ENCODE data around the gene CYYR1.
A peak's percentile ranks its signal among the peaks of the same experiment; 100 is the strongest.
"Not testable (repeated sequence)": the region's sequence is repeated elsewhere in the genome, so short reads cannot be mapped to it uniquely, and the experiment has no call there.

The CYYR1 gene

DNA sequence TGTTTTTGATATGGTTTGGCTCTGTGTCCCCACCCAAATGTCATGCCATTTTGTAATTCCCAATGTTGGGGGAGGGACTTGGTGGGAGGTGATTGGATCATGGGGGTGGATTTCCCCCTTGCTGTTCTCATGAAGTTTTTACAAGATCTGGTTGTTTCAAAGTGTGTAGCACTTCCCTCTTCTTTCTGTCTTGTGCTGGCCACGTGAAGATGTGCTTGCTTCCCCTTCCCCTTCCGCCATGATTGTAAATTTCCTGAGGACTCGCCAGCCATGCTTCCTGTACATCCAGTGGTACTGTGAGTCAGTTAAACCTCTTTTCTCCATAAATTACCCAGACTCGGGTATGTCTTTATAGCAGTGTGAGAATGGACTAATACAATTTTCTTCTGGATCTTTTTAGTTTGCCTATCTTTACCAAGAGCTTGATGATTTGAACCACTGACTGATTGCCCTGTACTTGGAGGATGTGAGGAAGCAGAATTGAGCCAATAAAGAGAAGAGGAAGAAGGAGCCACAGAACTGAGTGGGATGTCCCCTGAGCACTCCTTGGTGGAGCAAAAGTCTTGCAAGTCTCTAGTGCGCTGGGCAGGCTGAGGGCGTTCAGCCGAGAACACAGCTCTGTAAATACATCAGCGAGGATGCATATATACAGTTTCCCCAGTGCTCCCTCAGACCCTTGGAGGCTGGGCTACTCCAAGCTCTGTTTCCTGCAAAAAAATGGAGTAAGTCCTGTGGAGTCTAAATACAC lies 102.6 kb downstream of the CYYR1 start:
- DNase-seq (ENCODE audit: low read depth): no peak
- TF ChIP-seq, protein P1, sequence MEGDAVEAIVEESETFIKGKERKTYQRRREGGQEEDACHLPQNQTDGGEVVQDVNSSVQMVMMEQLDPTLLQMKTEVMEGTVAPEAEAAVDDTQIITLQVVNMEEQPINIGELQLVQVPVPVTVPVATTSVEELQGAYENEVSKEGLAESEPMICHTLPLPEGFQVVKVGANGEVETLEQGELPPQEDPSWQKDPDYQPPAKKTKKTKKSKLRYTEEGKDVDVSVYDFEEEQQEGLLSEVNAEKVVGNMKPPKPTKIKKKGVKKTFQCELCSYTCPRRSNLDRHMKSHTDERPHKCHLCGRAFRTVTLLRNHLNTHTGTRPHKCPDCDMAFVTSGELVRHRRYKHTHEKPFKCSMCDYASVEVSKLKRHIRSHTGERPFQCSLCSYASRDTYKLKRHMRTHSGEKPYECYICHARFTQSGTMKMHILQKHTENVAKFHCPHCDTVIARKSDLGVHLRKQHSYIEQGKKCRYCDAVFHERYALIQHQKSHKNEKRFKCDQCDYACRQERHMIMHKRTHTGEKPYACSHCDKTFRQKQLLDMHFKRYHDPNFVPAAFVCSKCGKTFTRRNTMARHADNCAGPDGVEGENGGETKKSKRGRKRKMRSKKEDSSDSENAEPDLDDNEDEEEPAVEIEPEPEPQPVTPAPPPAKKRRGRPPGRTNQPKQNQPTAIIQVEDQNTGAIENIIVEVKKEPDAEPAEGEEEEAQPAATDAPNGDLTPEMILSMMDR (conservative IDR thresholded peaks at IDR 0.05; ENCODE audit: control insufficient read depth, insufficient read depth, low read depth, low read length): no peak
- no peak overlapping the region for H3K4me3 ChIP-seq (ENCODE audit: control insufficient read depth, low read depth, low read length)

DNA sequence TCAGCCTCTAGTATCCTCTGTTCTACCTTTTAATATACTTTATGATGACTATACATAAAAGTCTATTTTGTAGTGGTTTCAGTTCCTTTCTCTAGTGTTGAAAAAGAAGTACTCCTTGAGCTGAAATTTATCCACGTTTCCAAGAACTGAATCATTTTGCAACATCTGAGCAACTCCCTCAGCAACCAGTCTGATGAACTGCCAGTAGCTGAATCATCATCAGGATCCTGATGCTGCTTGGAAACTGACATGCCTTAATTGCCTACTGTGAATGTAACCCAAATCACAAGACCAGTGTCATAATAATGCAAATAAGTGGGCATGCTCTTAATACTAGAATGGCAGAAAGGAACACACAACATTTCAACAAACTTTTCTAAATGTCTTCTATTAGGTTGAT lies 103.3 kb downstream of the CYYR1 start:
- no peak overlapping the region for H3K4me3 ChIP-seq (ENCODE audit: control insufficient read depth, low read depth, low read length)
- TF ChIP-seq, protein P1 (conservative IDR thresholded peaks at IDR 0.05; ENCODE audit: control insufficient read depth, insufficient read depth, low read depth, low read length): no peak
- peak; percentile 83 for DNase-seq (ENCODE audit: low read depth)

DNA sequence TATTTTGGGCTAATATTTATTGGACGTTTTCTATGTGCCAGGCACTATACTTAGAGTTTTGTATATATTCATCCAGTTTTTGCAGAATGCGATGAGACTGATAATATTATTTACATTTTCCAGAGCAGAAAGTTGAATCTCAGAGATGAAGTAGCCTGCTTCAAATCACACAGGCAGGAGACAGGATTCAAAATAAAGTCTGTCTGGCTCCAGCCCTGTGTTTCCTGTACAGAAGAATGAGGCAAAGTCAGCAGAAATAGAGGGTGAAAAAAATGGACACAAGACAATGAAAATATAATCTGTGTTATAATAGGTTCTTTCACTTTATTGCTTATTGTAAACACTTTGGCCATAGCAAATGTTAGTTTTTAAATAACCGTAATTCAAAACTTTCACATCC lies 107.2 kb downstream of the CYYR1 start:
- no peak overlapping the region for H3K4me3 ChIP-seq (ENCODE audit: control insufficient read depth, low read depth, low read length)
- TF ChIP-seq, protein P1 (conservative IDR thresholded peaks at IDR 0.05; ENCODE audit: control insufficient read depth, insufficient read depth, low read depth, low read length): no peak
- no peak for DNase-seq (ENCODE audit: low read depth)

DNA sequence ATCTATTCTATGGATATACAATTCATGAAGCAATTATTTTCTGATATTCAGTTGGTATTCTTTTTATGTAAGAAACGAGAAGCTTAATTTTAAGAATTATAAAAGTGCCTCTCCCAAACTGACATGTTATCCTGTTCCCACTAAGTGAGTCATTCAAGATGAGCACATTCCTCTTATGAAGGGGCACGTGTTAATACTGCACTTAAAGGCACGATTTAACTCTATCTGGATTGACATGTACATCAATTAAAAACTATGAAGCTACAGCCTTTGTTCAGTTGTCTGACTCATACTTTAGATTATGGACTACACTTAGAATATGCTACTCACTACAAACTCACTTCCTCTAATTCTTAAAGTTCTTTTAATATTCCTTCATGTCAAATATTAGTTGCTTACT lies 111.6 kb downstream of the CYYR1 start:
- DNase-seq (ENCODE audit: low read depth): no peak
- TF ChIP-seq, protein P1 (conservative IDR thresholded peaks at IDR 0.05; ENCODE audit: control insufficient read depth, insufficient read depth, low read depth, low read length): no peak
- no peak overlapping the region for H3K4me3 ChIP-seq (ENCODE audit: control insufficient read depth, low read depth, low read length)

DNA sequence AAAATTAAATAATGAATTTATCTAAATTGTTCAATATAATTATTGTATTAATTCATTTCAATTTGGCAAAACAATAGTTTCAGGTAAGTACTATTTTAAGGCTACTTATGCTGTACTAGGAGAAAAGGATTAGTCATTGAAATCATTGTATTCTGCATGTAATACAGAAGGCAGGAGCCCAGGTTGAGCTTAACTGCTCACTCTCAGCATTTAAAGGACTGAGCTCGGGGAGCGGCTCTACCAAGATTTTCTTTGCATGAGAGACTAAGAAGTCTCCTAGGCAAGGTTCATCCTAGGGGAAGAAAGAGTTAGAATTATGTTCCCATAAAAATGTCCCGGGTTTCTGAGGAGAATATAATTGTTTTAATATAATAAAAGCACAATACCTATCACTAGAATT lies 112.5 kb downstream of the CYYR1 start:
- H3K4me3 ChIP-seq (ENCODE audit: control insufficient read depth, low read depth, low read length): no peak overlapping the region
- no peak for DNase-seq (ENCODE audit: low read depth)
- TF ChIP-seq, protein P1 (conservative IDR thresholded peaks at IDR 0.05; ENCODE audit: control insufficient read depth, insufficient read depth, low read depth, low read length): no peak

DNA sequence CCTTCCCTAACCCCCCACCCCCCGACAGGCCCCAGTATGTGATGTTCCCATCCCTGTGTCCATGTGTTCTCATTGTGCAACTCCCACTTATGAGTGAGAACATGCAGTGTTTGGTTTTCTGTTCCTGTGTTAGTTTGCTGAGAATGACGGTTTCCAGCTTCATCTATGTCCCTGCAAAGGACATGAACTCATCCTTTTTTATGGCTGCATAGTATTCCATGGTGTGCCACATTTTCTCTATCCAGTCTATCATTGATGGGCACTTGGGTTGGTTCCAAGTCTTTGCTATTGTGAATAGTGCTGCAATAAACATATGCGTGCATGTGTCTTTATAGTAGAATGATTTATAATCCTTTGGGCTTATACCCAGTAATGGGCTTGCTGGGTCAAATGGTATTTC lies 114.2 kb downstream of the CYYR1 start:
- not testable (repeated sequence) for H3K4me3 ChIP-seq (ENCODE audit: control insufficient read depth, low read depth, low read length); DNase-seq (ENCODE audit: low read depth)

DNA sequence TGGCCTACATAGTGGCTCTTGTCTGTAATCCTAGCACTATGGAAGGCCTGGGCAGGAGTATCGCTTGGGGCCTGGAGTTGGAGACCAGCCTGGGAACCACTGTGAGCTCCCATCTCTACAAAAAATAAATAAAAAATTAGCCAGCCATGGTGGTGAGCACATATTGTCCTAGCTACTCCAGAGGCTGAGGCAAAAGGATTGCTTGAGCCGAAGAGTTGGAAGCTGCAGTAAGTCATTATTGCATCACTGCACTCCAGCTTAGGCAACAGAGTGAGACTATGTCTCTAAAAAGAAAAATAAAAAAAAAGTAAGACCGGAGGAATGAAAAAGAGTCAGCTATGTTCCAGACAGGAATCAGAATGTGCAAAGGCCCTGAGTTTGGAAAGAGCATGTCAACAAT lies 115.3 kb downstream of the CYYR1 start:
- no peak overlapping the region for H3K4me3 ChIP-seq (ENCODE audit: control insufficient read depth, low read depth, low read length)
- peak; percentile 32 for DNase-seq (ENCODE audit: low read depth)
- TF ChIP-seq, protein P1 (conservative IDR thresholded peaks at IDR 0.05; ENCODE audit: control insufficient read depth, insufficient read depth, low read depth, low read length): no peak
